ENCODE measurements around the gene OBSCN.

Gene OBSCN

GRCh38 chr1:228420968-228421826 lies 213.4 kb downstream of the OBSCN start:
- in situ Hi-C loops (cut with MboI; ENCODE audit: low sequenced_read_pairs, unreplicated experiment): no loop called here
- TF ChIP-seq, protein P1, sequence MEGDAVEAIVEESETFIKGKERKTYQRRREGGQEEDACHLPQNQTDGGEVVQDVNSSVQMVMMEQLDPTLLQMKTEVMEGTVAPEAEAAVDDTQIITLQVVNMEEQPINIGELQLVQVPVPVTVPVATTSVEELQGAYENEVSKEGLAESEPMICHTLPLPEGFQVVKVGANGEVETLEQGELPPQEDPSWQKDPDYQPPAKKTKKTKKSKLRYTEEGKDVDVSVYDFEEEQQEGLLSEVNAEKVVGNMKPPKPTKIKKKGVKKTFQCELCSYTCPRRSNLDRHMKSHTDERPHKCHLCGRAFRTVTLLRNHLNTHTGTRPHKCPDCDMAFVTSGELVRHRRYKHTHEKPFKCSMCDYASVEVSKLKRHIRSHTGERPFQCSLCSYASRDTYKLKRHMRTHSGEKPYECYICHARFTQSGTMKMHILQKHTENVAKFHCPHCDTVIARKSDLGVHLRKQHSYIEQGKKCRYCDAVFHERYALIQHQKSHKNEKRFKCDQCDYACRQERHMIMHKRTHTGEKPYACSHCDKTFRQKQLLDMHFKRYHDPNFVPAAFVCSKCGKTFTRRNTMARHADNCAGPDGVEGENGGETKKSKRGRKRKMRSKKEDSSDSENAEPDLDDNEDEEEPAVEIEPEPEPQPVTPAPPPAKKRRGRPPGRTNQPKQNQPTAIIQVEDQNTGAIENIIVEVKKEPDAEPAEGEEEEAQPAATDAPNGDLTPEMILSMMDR (IDR thresholded peaks at IDR 0.05; ENCODE audit: borderline replicate concordance, control extremely low read depth, extremely low read depth, insufficient read depth, missing control alignments): no peak
- no peak for DNase-seq (ENCODE audit: low spot score)

- DNase-seq (ENCODE audit: low spot score): no peak
- TF ChIP-seq, protein P1 (IDR thresholded peaks at IDR 0.05; ENCODE audit: borderline replicate concordance, control extremely low read depth, extremely low read depth, insufficient read depth, missing control alignments): no peak
- in situ Hi-C loops (cut with MboI; ENCODE audit: low sequenced_read_pairs, unreplicated experiment): no loop called here
Observed at GRCh38 chr1:228423404-228424053, 215.7 kb downstream of the OBSCN start.

- no peak for DNase-seq (ENCODE audit: low spot score)
- in situ Hi-C loops (cut with MboI; ENCODE audit: low sequenced_read_pairs, unreplicated experiment): no loop called here
- TF ChIP-seq, protein P1 (IDR thresholded peaks at IDR 0.05; ENCODE audit: borderline replicate concordance, control extremely low read depth, extremely low read depth, insufficient read depth, missing control alignments): no peak
Observed at GRCh38 chr1:228424685-228425660, 217.1 kb downstream of the OBSCN start.

DNA sequence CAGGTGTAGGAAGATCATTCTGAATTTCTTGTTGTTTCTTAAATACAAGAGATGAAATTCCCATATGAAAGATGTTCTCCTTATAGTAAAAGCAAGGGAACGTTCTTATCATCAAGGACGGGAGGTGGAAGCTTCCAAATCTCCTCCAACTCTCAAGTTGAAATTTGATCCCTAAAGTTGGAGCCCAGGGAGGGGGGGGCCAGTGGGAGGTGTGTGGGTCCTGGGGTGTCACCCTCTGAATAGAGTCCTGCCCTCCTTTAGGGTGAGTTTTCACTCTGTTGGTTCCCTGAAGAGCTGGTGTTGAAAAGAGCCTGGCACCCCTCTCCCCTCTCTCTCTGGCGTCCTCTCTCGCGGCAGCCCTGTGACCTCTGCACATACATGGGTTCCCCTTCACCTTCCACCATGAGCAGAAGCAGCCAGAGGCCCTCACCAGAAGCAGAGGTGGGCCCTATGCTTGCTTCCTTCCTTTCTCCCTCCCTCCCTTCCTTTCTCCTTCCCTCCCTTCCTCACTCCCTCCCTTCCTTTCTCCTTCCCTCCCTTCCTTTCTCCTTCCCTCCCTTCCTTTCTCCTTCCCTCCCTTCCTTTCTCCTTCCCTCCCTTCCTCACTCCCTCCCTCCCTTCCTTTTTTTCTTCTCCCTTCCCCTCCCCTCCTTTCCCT lies 218.8 kb downstream of the OBSCN start:
- TF ChIP-seq, protein P1 (IDR thresholded peaks at IDR 0.05; ENCODE audit: borderline replicate concordance, control extremely low read depth, extremely low read depth, insufficient read depth, missing control alignments): no peak
- in situ Hi-C loops (cut with MboI; ENCODE audit: low sequenced_read_pairs, unreplicated experiment): no loop called here
- no peak for DNase-seq (ENCODE audit: low spot score)

DNA sequence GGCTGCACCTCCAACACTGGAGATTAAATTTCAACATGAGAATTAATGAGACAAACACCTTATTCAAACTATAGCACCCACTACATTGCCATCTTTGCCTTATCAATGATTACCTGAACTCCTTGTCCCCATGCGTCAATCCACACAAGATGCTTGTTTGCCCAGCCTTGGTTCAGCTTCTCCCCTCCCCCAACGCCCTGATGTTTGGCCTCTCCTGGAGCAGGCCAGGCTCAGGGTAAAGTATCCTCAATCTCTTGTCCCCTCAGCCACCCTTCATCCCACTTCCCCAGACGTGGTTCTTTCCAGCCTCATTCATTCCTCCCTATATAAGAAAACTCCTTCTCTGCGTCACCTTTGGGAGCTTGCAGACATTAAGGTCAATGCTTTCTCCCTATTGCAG lies 220.6 kb downstream of the OBSCN start:
- DNase-seq (ENCODE audit: low spot score): no peak
- in situ Hi-C loops (cut with MboI; ENCODE audit: low sequenced_read_pairs, unreplicated experiment): no loop called here
- TF ChIP-seq, protein P1 (IDR thresholded peaks at IDR 0.05; ENCODE audit: borderline replicate concordance, control extremely low read depth, extremely low read depth, insufficient read depth, missing control alignments): no peak
